ENCODE results near the gene UTS2B. TPM values are rescaled to one million over a fixed set of nuclear protein-coding genes. Genes with fewer than 3 reads are reported as not detected.

The UTS2B gene
- total and polyA plus RNA-seq, 2 of the 4 experiments (the other 2 are of a cell fraction) = 0.72 to 0.79 TPM

GRCh38 chr3:191280111-191280510, 50.2 kb downstream of the UTS2B start:
- Histone ChIP-seq H3K14ac (replicated peaks; ENCODE audit: low read depth, low read length) (no peak overlapping the region), H2BK120ac (ENCODE audit: low read depth, low read length) (no peak overlapping the region), H3K9me1 (ENCODE audit: insufficient read depth, low read length) (no peaks in the 10 kb centered on the region), H3K9me3 (ENCODE audit: control insufficient read depth, insufficient read depth, low read length) (no peaks in the 10 kb centered on the region), H4K91ac (ENCODE audit: insufficient read depth, low read depth, low read length) (no peak overlapping the region), H4K20me1 (ENCODE audit: insufficient read depth, low read length) (no peaks in the 10 kb centered on the region), H3K27me3 (ENCODE audit: control insufficient read depth, insufficient read depth, low read length) (no peaks in the 10 kb centered on the region), H4K5ac (ENCODE audit: low read depth, low read length) (no peak overlapping the region), H3K18ac (ENCODE audit: low read depth, low read length) (no peak overlapping the region), H3K9ac (ENCODE audit: low read depth, low read length) (no peak overlapping the region), H2BK20ac (ENCODE audit: low read depth, low read length) (no peak overlapping the region), H2BK5ac (ENCODE audit: low read depth, low read length, poor library complexity, severe bottlenecking) (no peak overlapping the region), H2BK15ac (ENCODE audit: low read depth, low read length) (no peak overlapping the region), H3K56ac (ENCODE audit: extremely low read depth, insufficient read depth, low read length) (no peak overlapping the region), H3K4me2 (ENCODE audit: low read depth, low read length) (no peak overlapping the region), H2AK5ac (ENCODE audit: low read depth, low read length) (no peak overlapping the region), H2AK9ac (replicated peaks; ENCODE audit: low read depth, low read length, poor library complexity) (no peak overlapping the region), H3K36me3 (ENCODE audit: control insufficient read depth, insufficient read depth, low read length) (no peaks in the 10 kb centered on the region), H3K4me3 (ENCODE audit: insufficient read depth, low read depth, low read length) (no peak overlapping the region), H3K79me1 (ENCODE audit: low read depth in 1 of 2, low read length in 2 of 2) (no peaks in the 10 kb centered on the region), H3K27ac (ENCODE audit: insufficient read depth, low read length) (no peak overlapping the region), H3K23ac (ENCODE audit: low read depth, low read length) (no peak overlapping the region), H3K4ac (ENCODE audit: low read depth, low read length) (no peak overlapping the region), H2AFZ (replicated peaks; ENCODE audit: low read length, poor library complexity) (no peak overlapping the region), H4K8ac (ENCODE audit: low read depth in 2 of 2, low read length in 2 of 2) (no peak overlapping the region), H3K4me1 (ENCODE audit: control insufficient read depth, insufficient read depth, low read length) (no peaks in the 10 kb centered on the region)
- 20% methylated on average over 1 of the region's 1 CpG; no CpG with 5 or more reads in 1 of the 2 experiments for WGBS, 2 experiments (ENCODE audit: extremely low coverage in 2 of 2, insufficient read length in 1 of 2)
- dilution Hi-C loops (cut with HindIII; ENCODE audit: low sequenced_read_pairs, unreplicated experiment) = no loop called here
- ChIA-PET POLR2A (ENCODE audit: unreplicated experiment) (no interaction called here), CTCF (no interaction called here)
- TF ChIP-seq MXI1 (IDR thresholded peaks at IDR 0.05; ENCODE audit: borderline replicate concordance, low read depth, low read length) (no peak), USF2 (IDR thresholded peaks at IDR 0.05; ENCODE audit: low read depth, low read length) (no peak), MAZ (IDR thresholded peaks at IDR 0.05; ENCODE audit: borderline replicate concordance, low read depth, low read length) (no peak), CEBPB (IDR thresholded peaks at IDR 0.05; ENCODE audit: low read depth, low read length) (no peak), SMC3 (IDR thresholded peaks at IDR 0.05; ENCODE audit: low read depth, low read length) (no peak), RFX5 (IDR thresholded peaks at IDR 0.05; ENCODE audit: low read depth, low read length) (no peak)
- DNase-seq (no peak), ATAC-seq (ENCODE audit: low read depth) (no peak)
- no TSS peak for BruUV-seq (replicated peaks)
- intact Hi-C loops (cut with micrococcal nuclease) = no loop called here
- in situ Hi-C loops (cut with MboI; ENCODE audit: low sequenced_read_pairs) = no loop called here

All from IMR-90 (cell line).